GM19240 (cell line): ENCODE results near the gene NACAD.

Source experiments
- DNase-seq: peaks from one replicate; pipeline ENCODE4 v3.0.0; 2011; ENCODE audit warnings: low spot score; ENCODE audit not compliant: insufficient read length

The NACAD gene, protein sequence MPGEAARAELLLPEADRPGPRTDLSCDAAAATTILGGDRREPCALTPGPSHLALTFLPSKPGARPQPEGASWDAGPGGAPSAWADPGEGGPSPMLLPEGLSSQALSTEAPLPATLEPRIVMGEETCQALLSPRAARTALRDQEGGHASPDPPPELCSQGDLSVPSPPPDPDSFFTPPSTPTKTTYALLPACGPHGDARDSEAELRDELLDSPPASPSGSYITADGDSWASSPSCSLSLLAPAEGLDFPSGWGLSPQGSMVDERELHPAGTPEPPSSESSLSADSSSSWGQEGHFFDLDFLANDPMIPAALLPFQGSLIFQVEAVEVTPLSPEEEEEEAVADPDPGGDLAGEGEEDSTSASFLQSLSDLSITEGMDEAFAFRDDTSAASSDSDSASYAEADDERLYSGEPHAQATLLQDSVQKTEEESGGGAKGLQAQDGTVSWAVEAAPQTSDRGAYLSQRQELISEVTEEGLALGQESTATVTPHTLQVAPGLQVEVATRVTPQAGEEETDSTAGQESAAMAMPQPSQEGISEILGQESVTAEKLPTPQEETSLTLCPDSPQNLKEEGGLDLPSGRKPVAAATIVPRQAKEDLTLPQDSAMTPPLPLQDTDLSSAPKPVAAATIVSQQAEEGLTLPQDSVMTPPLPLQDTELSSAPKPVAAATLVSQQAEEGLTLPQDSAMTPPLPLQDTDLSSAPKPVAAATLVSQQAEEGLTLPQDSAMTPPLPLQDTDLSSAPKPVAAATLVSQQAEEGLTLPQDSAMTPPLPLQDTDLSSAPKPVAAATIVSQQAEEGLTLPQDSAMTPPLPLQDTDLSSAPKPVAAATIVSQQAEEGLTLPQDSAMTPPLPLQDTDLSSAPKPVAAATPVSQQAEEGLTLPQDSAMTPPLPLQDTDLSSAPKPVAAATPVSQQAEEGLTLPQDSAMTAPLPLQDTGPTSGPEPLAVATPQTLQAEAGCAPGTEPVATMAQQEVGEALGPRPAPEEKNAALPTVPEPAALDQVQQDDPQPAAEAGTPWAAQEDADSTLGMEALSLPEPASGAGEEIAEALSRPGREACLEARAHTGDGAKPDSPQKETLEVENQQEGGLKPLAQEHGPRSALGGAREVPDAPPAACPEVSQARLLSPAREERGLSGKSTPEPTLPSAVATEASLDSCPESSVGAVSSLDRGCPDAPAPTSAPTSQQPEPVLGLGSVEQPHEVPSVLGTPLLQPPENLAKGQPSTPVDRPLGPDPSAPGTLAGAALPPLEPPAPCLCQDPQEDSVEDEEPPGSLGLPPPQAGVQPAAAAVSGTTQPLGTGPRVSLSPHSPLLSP (N-terminal part only)

DNA sequence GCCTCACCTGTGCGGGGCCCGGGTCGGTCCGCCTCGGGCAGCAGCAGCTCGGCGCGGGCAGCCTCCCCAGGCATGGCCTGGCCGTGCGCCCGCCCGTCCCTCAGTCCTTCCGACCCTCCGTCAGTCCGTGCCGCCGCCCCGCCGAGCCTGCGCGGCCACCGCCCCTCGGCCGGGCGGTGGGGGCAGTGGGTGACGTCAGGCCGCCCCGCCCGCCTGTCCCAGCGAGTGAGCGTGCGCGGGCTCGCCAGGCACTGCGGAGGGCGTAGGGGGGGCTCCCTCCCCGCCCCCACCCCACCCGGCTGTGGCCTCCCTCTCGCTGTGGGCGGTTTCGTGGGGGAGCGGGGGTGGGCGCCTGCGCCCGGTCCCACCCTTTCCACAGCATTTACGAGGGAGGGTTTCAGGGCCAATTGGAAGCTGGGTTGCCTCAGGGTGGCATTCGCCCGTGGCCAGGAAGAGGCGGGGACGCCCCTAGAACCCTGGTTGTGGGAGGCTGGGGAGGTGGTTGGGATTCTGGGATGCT is at the start of gene NACAD:
TSS of gene NACAD (minus strand) at position 149 of the 520 bp plus-strand sequence. CDS start at position 74, 75 bp downstream.
- DNase-seq, result no peak

GRCh38 chr7:45136106-45137060 is 47.6 kb upstream of the NACAD start:
- peak; percentile 83 for DNase-seq

GRCh38 chr7:45133877-45134276 is 45.1 kb upstream of the NACAD start:
- DNase-seq, result no peak

DNA sequence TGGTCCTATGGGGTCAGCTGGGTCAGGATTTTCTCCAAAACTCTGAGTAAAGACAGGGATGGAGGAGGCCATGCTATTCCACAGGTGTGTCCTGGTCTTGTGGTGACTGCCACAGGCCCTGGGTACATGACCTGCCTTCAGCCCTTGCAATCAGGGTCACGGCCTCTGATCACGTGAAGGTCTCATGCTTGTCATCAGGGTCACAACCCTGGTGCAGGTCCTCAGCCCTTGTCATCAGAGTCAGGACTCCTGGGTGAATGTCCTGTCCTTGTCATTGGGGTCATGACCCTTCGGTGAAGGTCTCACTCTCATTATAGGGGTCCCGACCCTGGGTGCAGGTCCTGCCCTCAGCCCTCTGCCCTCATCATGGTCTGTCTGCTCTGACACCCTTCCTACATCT is 44.6 kb upstream of the NACAD start:
- no peak for DNase-seq

DNA sequence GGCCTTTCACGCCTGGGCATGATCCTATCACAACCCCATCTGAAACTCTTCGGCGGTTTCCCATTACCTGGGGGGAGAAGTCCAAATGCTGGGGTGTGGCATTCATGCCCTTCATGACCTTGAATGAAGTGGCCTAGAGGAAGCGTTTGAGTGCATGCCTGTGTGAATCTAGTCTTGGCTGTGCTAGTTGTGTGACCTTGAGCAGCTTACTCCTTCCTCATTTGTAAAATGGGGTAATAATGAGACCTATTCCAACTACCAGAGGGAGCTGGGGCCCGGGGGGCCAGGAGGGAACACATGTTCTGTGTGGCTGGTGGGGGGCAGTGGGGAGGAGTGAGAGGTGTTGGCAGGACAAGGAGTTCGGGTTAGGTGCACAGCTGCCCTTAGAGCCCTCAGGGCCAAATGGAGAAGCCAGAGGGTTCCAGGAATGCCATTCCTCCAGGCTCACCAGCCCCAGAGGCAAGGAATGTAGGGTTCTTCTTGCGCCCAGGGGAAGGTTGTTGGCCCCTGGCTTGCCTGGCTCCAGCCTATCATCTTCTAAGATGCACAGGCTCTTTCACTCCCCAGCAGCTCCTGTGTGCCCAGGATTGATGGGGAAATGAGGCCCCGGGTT is 44.0 kb upstream of the NACAD start:
- no peak for DNase-seq

GRCh38 chr7:45131891-45132290 is 43.1 kb upstream of the NACAD start:
- DNase-seq, result no peak

DNA sequence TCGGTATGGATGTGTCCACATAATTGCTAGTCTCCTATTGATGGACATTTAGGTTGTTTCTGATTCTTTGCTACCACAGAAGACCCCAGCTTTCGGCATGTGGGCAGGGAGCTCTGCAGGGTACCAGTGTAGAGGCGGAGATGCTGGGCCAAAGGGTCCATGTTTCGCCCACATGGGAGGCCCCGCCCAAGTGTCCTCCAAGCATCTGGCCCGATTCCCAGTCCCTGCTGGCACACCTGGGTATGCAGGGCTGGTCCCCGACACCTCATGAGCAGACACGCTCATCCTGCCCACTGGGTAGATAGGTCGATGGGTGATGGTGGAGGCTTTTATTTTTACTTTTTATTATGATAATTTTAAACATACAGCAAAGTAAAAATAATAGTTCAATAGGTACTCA is 42.1 kb upstream of the NACAD start:
- DNase-seq, result no peak

DNA sequence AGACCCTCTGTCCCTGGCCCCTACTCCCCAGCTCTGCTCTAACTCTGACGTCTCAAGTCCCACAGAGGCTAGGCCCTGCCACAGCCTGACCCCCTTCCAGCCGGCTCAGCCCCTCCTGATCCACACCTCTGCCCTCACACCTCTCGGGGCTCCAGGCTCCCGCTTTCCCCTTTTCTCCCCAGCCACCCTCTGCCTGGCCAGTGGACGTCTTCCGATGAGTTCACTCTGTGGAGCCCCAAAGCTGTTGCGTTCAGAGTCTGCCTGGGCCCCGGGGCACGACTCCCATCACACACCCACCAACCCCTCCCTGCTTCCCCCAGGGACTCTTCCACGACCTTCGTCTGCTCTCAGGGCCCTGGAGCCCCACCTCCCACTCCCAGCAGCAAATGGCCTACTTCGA is 41.1 kb upstream of the NACAD start:
- DNase-seq, result no peak

GRCh38 chr7:45129181-45129800 is 40.5 kb upstream of the NACAD start:
- no peak for DNase-seq

DNA sequence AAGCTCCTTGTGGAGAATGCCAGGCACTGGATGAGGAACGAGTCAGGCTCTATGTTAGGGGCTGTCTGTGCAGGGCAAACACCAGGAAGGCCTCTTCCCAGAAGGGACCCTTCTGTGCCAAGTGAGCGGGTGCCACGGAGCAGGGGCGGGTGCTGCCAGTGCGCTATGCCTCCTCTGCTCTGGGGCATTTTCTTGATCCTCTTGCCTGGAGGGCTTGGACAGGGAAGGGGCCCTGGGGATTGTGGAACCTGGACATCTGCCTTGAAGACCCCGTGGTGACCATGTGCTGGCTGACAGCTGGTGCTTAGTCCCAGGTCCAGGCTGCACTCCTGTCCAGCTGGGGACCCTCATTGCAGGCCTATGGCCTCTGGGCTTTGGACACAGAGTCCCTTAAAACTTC is 38.2 kb upstream of the NACAD start:
- DNase-seq, result no peak

GRCh38 chr7:45126201-45126600 is 37.4 kb upstream of the NACAD start:
- DNase-seq, result no peak

- no peak for DNase-seq
Measured at GRCh38 chr7:45125193-45125904, 36.6 kb upstream of the NACAD start.

- DNase-seq, result no peak
Measured at GRCh38 chr7:45123913-45124710, 35.3 kb upstream of the NACAD start.

DNA sequence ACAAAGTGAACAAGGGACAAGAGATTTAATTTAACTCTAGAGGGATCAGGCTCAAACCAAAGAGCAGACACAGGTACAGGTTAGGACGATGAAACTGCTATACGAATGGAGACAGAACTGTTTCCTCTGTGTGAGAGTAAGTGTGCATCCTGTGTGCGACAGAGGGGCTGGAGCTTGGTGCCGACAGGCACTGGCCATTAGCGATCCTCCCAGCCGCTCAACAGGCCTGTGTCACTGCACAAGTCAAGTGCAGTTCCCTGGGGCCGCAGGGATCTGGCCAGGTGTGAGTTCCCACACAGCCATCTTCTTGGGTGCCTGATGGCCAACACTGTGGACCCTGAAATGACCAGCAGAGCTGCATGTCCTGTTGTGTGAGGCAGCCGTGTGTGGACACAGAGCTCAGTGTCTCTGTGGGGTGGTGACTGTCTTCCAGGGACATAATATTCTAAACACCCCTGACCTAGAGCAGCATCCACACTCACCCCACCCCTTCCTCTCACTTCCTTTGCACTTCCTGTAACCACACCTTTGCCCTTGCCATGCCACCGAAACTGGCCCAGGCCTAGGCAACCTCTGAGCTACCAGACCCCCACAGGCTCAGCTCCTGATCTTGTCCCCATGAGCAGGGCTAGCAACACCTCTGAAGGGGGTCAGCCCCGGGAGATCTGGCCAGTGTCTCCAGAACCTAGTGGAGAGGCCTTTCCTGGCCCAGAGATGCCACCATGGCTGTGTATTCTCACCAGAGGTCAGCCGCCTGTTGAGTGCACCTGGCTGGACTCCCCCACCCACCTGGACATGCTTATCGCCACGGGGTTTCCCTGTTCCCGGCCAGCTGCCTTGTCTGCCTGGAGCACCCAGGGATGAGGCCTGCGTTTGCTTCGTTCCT is 34.4 kb upstream of the NACAD start:
- no peak for DNase-seq

GRCh38 chr7:45119550-45119949 is 30.8 kb upstream of the NACAD start:
- DNase-seq, result no peak

- DNase-seq, result no peak
Measured at GRCh38 chr7:45118889-45119331, 30.1 kb upstream of the NACAD start.

DNA sequence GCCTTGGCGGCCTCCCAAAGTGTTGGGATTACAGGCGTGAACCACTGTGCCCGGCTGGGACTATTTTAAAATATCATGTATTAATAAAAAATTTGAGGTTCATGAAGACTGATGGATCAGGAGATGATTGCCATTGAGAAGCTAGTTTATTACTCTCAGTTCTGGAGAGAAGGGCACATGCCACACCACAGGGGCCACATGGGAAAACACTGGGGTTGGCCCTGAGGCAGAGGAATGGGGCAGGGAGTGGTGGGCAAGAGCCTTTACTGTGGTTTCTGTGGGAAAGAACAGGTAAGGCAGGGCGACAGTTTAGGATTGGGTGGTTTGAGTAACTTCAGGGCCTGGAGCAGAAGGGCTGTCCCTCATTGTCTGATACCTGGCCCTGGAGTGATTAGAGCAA is 29.5 kb upstream of the NACAD start:
- DNase-seq, result no peak
